Measurements from ENCODE around the gene MALAT1. TPM values are rescaled to one million over a fixed set of nuclear protein-coding genes. Genes with fewer than 3 reads are reported as not detected.

The MALAT1 gene
- total and polyA plus RNA-seq, 2 of the 13 experiments (the other 11 are each of a cell fraction or from before 2014, with no cell fraction given): 143 to 1,237 TPM

- TF ChIP-seq ZFP91 (CRISPR knock-in tag; IDR thresholded peaks at IDR 0.05; ENCODE audit: borderline replicate concordance): peak; percentile 55
- TF ChIP-seq E2F2 (CRISPR knock-in tag; IDR thresholded peaks at IDR 0.05; ENCODE audit: borderline replicate concordance): no peak
- TF ChIP-seq THAP9 (CRISPR knock-in tag; IDR thresholded peaks at IDR 0.05; ENCODE audit: borderline replicate concordance): no peak
- TF ChIP-seq ZNF124 (CRISPR knock-in tag; IDR thresholded peaks at IDR 0.05): no peak
- peak; percentile 62 for TF ChIP-seq HOXA3 (CRISPR knock-in tag; IDR thresholded peaks at IDR 0.05)
- peak; percentile 42; the same call in 1 of the 2 replicates for TF ChIP-seq HOMEZ (CRISPR knock-in tag; IDR thresholded peaks at IDR 0.05; ENCODE audit: low read depth)
- TF ChIP-seq ATF4 (CRISPR knock-in tag; IDR thresholded peaks at IDR 0.05): no peak
- TF ChIP-seq SP5 (CRISPR knock-in tag; IDR thresholded peaks at IDR 0.05; ENCODE audit: borderline replicate concordance, low read depth): peak; percentile 22; the same call in 1 of the 2 replicates
- no peak for TF ChIP-seq GPBP1L1 (CRISPR knock-in tag; IDR thresholded peaks at IDR 0.05)
- TF ChIP-seq CREB1 (IDR thresholded peaks at IDR 0.05): no peak
- no peak for TF ChIP-seq CREB1 (CRISPR knock-in tag; IDR thresholded peaks at IDR 0.05)
- 0 out of 2 replicates have a peak, but pooled peaks have one; percentile 26 for TF ChIP-seq HMG20B (CRISPR knock-in tag; conservative IDR thresholded peaks at IDR 0.05)
- no peak for TF ChIP-seq BATF2 (CRISPR knock-in tag; IDR thresholded peaks at IDR 0.05)
- TF ChIP-seq ZNF530 (CRISPR knock-in tag; IDR thresholded peaks at IDR 0.05; ENCODE audit: low read depth): no peak
- TF ChIP-seq BCL6 (CRISPR knock-in tag; IDR thresholded peaks at IDR 0.05): peak; percentile 91
- peak; percentile 67 for TF ChIP-seq FOXA3 (CRISPR knock-in tag; IDR thresholded peaks at IDR 0.05)
- 0 out of 2 replicates have a peak, but pooled peaks have one; percentile 70 for TF ChIP-seq ERF (CRISPR knock-in tag; IDR thresholded peaks at IDR 0.05)
- TF ChIP-seq NFE2L1 (CRISPR knock-in tag; IDR thresholded peaks at IDR 0.05; ENCODE audit: borderline replicate concordance): no peak
These were observed 9.0 kb upstream of the MALAT1 start (continued) for GRCh38 chr11:65489706-65490320.

Measured in HepG2 (cell line).